Keratinocyte (primary cell): Measurements from ENCODE around the gene POLR3K. TPM values are rescaled to one million over a fixed set of nuclear protein-coding genes. Genes with fewer than 3 reads are reported as not detected.
A peak's percentile ranks its signal among the peaks of the same experiment; 100 is the strongest.
"Not testable (repeated sequence)": the region's sequence is repeated elsewhere in the genome, so short reads cannot be mapped to it uniquely, and the experiment has no call there.

Experiments used
- DNase-seq: peaks from one replicate; pipeline ENCODE4 v3.0.0-alpha.2; 2011; ENCODE audit warnings: low read depth, missing footprints, low spot score
- FAIRE-seq: peaks from 2 replicates; lab custom pipeline; 2011; peaks lifted over from hg19 to GRCh38; lab: Jason Lieb, UNC
- H2AFZ ChIP-seq: 2 replicates; pipeline ENCODE4 v1.6.0; 2012; ENCODE audit warnings: low read length, control low read depth, inconsistent platforms; ENCODE audit not compliant: control insufficient read depth
- H3K27ac ChIP-seq: 2 replicates; pipeline ENCODE4 v1.5.1; 2011; ENCODE audit warnings: low read length; ENCODE audit not compliant: control insufficient read depth, insufficient read depth
- H3K27me3 ChIP-seq: 3 replicates; pipeline ENCODE4 v1.6.0; 2011; ENCODE audit warnings: low read length; ENCODE audit not compliant: control insufficient read depth, insufficient read depth; ENCODE audit errors: extremely low read depth
- H3K36me3 ChIP-seq, 2 experiments: 2 replicates in 1 of 2; 3 replicates in 1 of 2; pipeline ENCODE4 v1.5.1; 2011; ENCODE audit warnings: low read length in 2 of 2, mild to moderate bottlenecking in 1 of 2; ENCODE audit not compliant: control insufficient read depth in 2 of 2, insufficient read depth in 2 of 2; ENCODE audit errors: extremely low read depth in 1 of 2
- H3K4me1 ChIP-seq: 3 replicates; pipeline ENCODE4 v1.5.1; 2011; ENCODE audit warnings: low read length; ENCODE audit not compliant: control insufficient read depth, insufficient read depth; ENCODE audit errors: extremely low read depth
- H3K4me2 ChIP-seq: 3 replicates; pipeline ENCODE4 v1.6.0; 2011; ENCODE audit warnings: low read depth, low read length; ENCODE audit not compliant: control insufficient read depth, insufficient read depth; ENCODE audit errors: extremely low read depth
- H3K4me3 ChIP-seq, 3 experiments: fragments of 200-600 bp in 1 of 3; sonication (generic) in 1 of 3; 2 replicates in 2 of 3; 3 replicates in 1 of 3; pipeline ENCODE4 v1.5.1; 2011 to 2016; ENCODE audit warnings: low read length in 3 of 3, mild to moderate bottlenecking in 3 of 3, control low read depth in 2 of 3, inconsistent platforms in 1 of 3, low read depth in 1 of 3, mixed read lengths in 1 of 3, mixed run types in 1 of 3, moderate library complexity in 1 of 3; ENCODE audit not compliant: control insufficient read depth in 2 of 3, insufficient read depth in 2 of 3; ENCODE audit errors: extremely low read depth in 1 of 3
- H3K79me2 ChIP-seq: 2 replicates; pipeline ENCODE4 v1.6.0; 2012; ENCODE audit warnings: low read length; ENCODE audit not compliant: control insufficient read depth, insufficient read depth
- H3K9ac ChIP-seq: 3 replicates; pipeline ENCODE4 v1.6.0; 2011; ENCODE audit warnings: low read length; ENCODE audit not compliant: control insufficient read depth, insufficient read depth; ENCODE audit errors: extremely low read depth
- H3K9me1 ChIP-seq: 3 replicates; pipeline ENCODE4 v1.6.0; 2011; ENCODE audit warnings: low read length; ENCODE audit not compliant: control insufficient read depth, insufficient read depth; ENCODE audit errors: extremely low read depth
- H3K9me3 ChIP-seq: 2 replicates; pipeline ENCODE4 v1.5.1; 2012; ENCODE audit warnings: low read depth, low read length; ENCODE audit not compliant: control insufficient read depth
- H4K20me1 ChIP-seq: 3 replicates; pipeline ENCODE4 v1.6.0; 2011; ENCODE audit warnings: low read length; ENCODE audit not compliant: control insufficient read depth, insufficient read depth; ENCODE audit errors: extremely low read depth
- EZH2 ChIP-seq: IDR thresholded peaks from one replicate; pipeline ENCODE4 v1.6.1; 2012; ENCODE audit warnings: inconsistent platforms, mild to moderate bottlenecking, low read length, moderate library complexity
- dilution Hi-C: fragments of 300-500 bp; cut with MboI; formaldehyde crosslinking; loops from one replicate; pipeline ENCODE4 v1.7.0; 2020; ENCODE audit warnings: low sequenced_read_pairs; ENCODE audit not compliant: extremely low pct_ligation_motif_present
- polyA plus RNA-seq, 5 experiments: library from polyadenylated mRNA; depleted of rRNA in 3 of 5; stranded (reverse) in 3 of 5; stranded (forward) in 1 of 5; unstranded in 1 of 5; fragments of >200 nt; gene quantifications; 1 replicate in 1 of 5; 2 replicates in 3 of 5; 3 replicates in 1 of 5; pipeline versions ENCODE4 v1.2.1 to v1.2.3, GENCODE V29; 2011 to 2012; ENCODE audit warnings: missing spikeins in 2 of 5, low read depth in 1 of 5, low replicate concordance in 1 of 5
- small RNA-seq, 3 experiments: library from RNA; depleted of rRNA; stranded (forward); fragments of <200 nt; gene quantifications; one replicate each; pipeline ENCODE3, GENCODE V24; 2012; ENCODE audit warnings: low read depth in 3 of 3, low replicate concordance in 1 of 3; ENCODE audit not compliant: insufficient read length in 3 of 3
- TF ChIP-seq, protein P1 (sequence below), 3 experiments: IDR thresholded peaks in 1 of 3; conservative IDR thresholded peaks in 1 of 3; optimal IDR thresholded peaks in 1 of 3; 2 replicates in 2 of 3; 3 replicates in 1 of 3; pipeline versions ENCODE3 to v1.5.1; 2011; ENCODE audit warnings: low read length in 3 of 3, mild to moderate bottlenecking in 3 of 3, moderate library complexity in 2 of 3, control low read depth in 1 of 3, inconsistent platforms in 1 of 3; ENCODE audit not compliant: insufficient read depth in 2 of 3; ENCODE audit errors: extremely low read depth in 1 of 3

POLR3K gene
- polyA plus RNA-seq, 1 donor (not counting 4 experiments of a cell fraction or from before 2014, with no cell fraction given), result 23.2 TPM

DNA sequence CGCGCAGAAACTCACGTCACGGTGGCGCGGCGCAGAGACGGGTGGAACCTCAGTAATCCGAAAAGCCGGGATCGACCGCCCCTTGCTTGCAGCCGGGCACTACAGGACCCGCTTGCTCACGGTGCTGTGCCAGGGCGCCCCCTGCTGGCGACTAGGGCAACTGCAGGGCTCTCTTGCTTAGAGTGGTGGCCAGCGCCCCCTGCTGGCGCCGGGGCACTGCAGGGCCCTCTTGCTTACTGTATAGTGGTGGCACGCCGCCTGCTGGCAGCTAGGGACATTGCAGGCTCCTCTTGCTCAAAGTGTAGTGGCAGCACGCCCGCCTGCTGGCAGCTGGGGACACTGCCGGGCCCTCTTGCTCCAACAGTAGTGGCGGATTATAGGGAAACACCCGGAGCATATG, 42.6 kb downstream of the POLR3K start:
- H3K36me3 ChIP-seq, H4K20me1 ChIP-seq, DNase-seq, H3K9me3 ChIP-seq, FAIRE-seq, H3K9me1 ChIP-seq, H3K79me2 ChIP-seq, H2AFZ ChIP-seq, H3K4me2 ChIP-seq, H3K4me3 ChIP-seq, H3K4me1 ChIP-seq, H3K27ac ChIP-seq, H3K27me3 ChIP-seq, dilution Hi-C loops, H3K9ac ChIP-seq: not testable (repeated sequence)
- TF ChIP-seq, protein P1, sequence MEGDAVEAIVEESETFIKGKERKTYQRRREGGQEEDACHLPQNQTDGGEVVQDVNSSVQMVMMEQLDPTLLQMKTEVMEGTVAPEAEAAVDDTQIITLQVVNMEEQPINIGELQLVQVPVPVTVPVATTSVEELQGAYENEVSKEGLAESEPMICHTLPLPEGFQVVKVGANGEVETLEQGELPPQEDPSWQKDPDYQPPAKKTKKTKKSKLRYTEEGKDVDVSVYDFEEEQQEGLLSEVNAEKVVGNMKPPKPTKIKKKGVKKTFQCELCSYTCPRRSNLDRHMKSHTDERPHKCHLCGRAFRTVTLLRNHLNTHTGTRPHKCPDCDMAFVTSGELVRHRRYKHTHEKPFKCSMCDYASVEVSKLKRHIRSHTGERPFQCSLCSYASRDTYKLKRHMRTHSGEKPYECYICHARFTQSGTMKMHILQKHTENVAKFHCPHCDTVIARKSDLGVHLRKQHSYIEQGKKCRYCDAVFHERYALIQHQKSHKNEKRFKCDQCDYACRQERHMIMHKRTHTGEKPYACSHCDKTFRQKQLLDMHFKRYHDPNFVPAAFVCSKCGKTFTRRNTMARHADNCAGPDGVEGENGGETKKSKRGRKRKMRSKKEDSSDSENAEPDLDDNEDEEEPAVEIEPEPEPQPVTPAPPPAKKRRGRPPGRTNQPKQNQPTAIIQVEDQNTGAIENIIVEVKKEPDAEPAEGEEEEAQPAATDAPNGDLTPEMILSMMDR (optimal IDR thresholded peaks at IDR 0.05 in 1 of 3, IDR thresholded peaks at IDR 0.05 in 1 of 3, conservative IDR thresholded peaks at IDR 0.05 in 1 of 3; ENCODE audit: extremely low read depth in 1 of 3, insufficient read depth in 2 of 3, low read length in 3 of 3), result peak; percentile 22 to 67 (median 26)

DNA sequence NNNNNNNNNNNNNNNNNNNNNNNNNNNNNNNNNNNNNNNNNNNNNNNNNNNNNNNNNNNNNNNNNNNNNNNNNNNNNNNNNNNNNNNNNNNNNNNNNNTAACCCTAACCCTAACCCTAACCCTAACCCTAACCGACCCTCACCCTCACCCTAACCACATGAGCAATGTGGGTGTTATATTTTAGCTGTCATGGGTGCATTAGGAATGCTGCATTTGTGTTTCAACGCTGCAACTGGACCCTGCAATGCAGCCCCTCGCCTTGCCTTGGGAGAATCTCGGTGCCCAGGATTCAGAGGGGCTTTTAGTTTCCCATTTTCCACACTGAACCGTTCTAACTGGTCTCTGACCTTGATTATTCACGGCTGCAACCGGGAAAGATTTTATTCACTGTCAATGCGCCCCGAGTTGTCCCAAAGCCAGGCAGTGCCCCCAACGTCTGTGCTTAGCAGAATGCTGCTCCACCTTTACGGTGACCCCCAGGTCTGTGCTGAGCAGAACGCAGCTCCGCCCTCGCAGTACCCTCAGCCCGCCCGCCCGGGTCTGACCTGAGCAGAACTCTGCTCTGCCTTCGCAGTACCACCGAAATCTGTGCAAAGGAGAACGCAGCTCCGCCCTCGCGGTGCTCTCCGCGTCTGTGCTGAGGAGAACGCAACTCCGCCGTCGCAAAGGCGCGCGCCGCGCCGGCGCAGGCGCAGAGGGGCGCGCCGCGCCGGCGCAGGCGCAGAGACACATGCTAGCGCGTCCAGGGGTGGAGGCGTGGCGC, 43.3 kb downstream of the POLR3K start:
- H4K20me1 ChIP-seq, result no peaks in the 10 kb centered on the region
- TF ChIP-seq EZH2, result no peak
- TF ChIP-seq, protein P1 (optimal IDR thresholded peaks at IDR 0.05 in 1 of 3, IDR thresholded peaks at IDR 0.05 in 1 of 3, conservative IDR thresholded peaks at IDR 0.05 in 1 of 3; ENCODE audit: extremely low read depth in 1 of 3, insufficient read depth in 2 of 3, low read length in 3 of 3), result no peak
- no peak overlapping the region for H3K4me3 ChIP-seq
- H3K27ac ChIP-seq, result no peak overlapping the region
- no peak for DNase-seq
- no peak overlapping the region for H3K9ac ChIP-seq
- H3K4me2 ChIP-seq, result no peak overlapping the region
- no peak for FAIRE-seq
- dilution Hi-C loops, result no loop called here
- no peaks in the 10 kb centered on the region for H3K36me3 ChIP-seq
- H3K27me3 ChIP-seq, result no peaks in the 10 kb centered on the region
- H3K79me2 ChIP-seq, result no peaks in the 10 kb centered on the region
- H2AFZ ChIP-seq, result no peak overlapping the region
- no peaks in the 10 kb centered on the region for H3K4me1 ChIP-seq
- no peaks in the 10 kb centered on the region for H3K9me3 ChIP-seq
- no peaks in the 10 kb centered on the region for H3K9me1 ChIP-seq

Small RNAs within 50 kb of the gene (small RNA-seq; reads per million reads assigned to genes)
- gene MIR6859-4, result 0 reads per million in 3 experiments
- 0 reads per million in 3 experiments for gene Z69720.2

Other genes with a start within 250 kb of the POLR3K start
- gene SNRNP25, start 220 bp upstream of the POLR3K start, polyA plus RNA-seq, result 29.2 to 45.9 TPM (median 44.7 TPM) in 3 replicates
- gene RHBDF1, start 19.0 kb upstream of the POLR3K start, polyA plus RNA-seq, result 20.4 to 37.2 TPM (median 24.0 TPM) in 3 replicates
- 22.7 to 46.8 TPM (median 26.9 TPM) in 3 replicates for gene MPG, start 24.6 kb upstream of the POLR3K start, polyA plus RNA-seq
- 3.6 to 15.5 TPM (median 4.0 TPM) in 3 replicates for gene NPRL3, start 85.1 kb upstream of the POLR3K start, polyA plus RNA-seq
- gene HBZ, start 99.0 kb upstream of the POLR3K start, polyA plus RNA-seq, result not detected in 3 replicates
- not detected in 3 replicates for gene HBM, start 112.4 kb upstream of the POLR3K start, polyA plus RNA-seq
- gene HBA2, start 119.3 kb upstream of the POLR3K start, polyA plus RNA-seq, result 0.26 TPM in 1 of 3 replicates, not detected in the others
- 0.24 TPM in 1 of 3 replicates, not detected in the others for gene HBA1, start 123.1 kb upstream of the POLR3K start, polyA plus RNA-seq
- 0.13 to 0.89 TPM (median 0.20 TPM) in 3 replicates for gene HBQ1, start 126.9 kb upstream of the POLR3K start, polyA plus RNA-seq
- 23.7 to 31.2 TPM (median 31.0 TPM) in 3 replicates for gene LUC7L, start 175.8 kb upstream of the POLR3K start, polyA plus RNA-seq
- 18.3 to 37.2 TPM (median 18.4 TPM) in 3 replicates for gene FAM234A, start 181.2 kb upstream of the POLR3K start, polyA plus RNA-seq
- 0.05 TPM in 2 of 3 replicates, not detected in the other for gene RGS11, start 222.3 kb upstream of the POLR3K start, polyA plus RNA-seq
- 0.14 to 0.17 TPM in 2 of 3 replicates, not detected in the other for gene ARHGDIG, start 227.0 kb upstream of the POLR3K start, polyA plus RNA-seq
- 0.18 to 0.46 TPM (median 0.42 TPM) in 3 replicates for gene PDIA2, start 229.6 kb upstream of the POLR3K start, polyA plus RNA-seq